HG03139 (cell line): Measurements from ENCODE around the gene TMEM52B.
"Not testable (repeated sequence)": the region's sequence is repeated elsewhere in the genome, so short reads cannot be mapped to it uniquely, and the experiment has no call there.

Experiments
- ATAC-seq: cut with Tn5 transposase; IDR thresholded peaks from one replicate; pipeline ENCODE4 v1.9.1; 2021; ENCODE audit not compliant: unreplicated experiment

TMEM52B gene

DNA sequence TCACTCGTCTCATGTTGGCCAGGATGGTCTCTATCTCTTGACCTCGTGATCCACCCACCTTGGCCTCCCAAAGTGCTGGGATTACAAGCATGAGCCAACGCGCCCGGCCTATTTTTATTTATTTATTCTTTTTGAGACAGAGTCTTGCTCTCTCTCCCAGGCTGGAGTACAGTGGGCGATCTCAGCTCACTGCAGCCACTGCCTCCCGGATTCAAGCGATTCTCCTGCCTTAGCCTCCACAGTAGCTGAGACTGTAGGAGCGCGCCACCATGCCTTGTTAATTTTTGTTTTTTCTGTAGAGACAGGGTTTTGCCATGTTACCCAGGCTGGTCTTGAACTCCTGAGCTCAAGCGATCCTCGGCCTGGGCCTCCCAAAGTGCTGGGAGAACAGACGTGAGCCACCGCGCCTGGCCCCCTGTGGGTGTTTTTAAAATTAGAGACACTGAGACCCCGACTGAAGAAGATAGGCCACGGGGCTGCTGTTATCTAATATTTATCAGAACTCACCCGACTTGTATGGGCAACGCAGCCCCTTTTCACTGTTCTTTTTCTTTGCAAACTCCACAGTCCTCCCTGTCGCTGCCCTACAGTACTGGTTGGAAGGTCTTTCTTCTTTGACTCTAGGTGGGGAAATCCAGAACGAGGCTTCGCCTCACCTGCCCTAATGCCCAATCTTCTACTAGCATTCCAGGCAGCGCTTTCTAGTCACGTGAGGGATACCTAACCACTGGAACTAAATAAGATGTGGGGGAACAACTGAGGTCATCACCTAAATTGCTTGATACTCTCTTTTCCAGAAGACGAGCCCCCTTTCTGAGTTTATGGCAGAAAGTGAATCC lies 32.5 kb downstream of the TMEM52B start:
- no peak for ATAC-seq

DNA sequence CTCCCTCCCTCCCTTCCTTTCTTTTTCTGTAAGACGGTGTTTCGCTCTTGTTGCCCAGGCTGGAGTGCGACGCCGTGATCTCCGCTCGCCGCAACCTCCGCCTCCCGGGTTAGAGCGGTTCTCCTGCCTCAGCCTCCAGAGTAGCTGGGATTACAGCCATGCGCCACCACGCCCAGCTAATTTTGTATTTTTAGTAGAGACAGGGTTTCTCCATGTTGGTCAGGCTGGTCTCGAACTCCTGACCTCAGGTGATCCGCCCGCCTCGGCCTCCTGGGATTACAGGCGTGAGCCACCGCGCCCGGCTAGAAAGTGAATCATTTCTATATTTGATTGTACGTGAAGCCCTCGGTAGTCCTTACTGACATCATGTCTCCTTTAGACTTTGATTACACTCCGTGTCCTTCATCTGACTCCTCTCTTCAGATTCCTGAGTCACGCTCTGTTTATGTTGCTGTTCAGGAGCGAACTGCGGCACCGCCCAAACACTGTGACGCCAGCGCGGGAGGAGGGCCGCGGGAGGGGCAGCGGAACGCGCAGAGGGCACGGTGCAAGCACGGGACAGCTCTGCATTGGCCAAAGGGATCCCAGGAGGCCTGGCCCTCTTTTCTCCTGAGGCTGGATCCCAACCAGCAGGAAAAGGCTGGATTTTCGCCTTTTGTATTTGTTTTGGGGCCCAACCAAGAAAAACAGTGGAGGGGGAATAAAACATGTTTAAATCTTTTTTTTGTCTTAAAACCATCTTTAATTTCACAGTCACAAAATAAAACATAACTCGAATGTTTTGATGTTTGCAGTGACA lies 33.3 kb downstream of the TMEM52B start:
- peak; percentile 56 for ATAC-seq

DNA sequence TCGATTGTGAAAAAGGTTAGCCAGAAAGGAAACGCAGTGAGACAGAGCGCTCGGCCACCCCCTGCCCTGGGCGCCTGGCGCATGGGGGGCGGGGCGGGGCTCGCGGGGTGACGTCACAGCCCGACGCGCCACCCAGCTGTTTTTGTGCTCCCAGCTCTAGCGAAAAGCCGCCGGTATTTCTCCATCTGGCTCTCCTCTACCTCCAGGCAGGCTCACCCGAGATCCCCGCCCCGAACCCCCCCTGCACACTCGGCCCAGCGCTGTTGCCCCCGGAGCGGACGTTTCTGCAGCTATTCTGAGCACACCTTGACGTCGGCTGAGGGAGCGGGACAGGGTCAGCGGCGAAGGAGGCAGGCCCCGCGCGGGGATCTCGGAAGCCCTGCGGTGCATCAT lies 33.9 kb downstream of the TMEM52B start, which contains the start of gene GABARAPL1:
Gene GABARAPL1, plus strand, starts transcription at position 139 of the 393 bp plus-strand sequence. Its CDS starts 253 bp downstream, at position 392.
- ATAC-seq, result no peak

DNA sequence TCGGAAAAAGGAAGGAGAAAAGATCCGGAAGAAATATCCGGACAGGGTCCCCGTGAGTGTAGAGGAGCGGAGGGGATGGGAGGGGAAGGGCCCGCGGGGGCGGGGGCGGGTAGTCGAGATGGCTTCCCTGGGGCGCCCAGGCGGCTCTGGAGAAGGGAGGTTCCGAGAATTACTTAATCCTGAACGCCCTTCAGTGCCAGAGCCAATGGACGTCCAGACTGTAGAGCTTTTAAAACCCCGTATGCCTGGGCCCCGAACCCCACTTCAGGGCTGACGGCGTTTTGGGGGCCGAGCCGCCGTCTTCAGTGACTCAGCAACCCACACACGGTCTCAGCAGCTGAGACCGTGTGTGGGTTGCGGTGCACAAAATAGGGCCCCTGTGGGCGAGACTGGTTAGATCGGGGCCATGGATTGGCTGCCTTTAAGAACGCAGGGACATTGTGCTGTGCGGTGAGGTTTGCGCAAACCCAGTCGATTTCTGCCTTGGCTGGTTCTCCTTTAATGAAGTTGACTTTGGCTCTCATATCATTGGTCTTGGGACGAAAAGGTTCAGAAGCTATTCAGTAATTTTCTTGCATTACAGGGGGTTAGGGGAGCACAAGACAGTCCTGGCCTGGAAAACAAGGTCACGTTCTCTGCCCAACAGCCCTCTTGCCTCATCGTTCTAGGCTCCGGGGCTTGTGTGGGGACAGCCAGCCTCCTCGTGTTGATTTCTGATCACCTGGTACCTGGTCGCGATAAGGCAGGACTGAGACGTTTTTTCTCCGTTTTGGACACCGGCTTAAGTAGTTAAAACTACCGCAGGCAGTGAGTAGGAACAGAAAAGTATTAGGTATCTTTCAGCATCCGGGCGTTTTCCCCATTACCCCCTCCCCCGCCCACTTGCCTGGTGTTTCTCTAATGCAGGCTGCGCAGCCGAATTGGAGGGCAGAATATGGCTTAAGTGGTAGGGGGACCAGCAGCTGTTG lies 34.6 kb downstream of the TMEM52B start:
- no peak for ATAC-seq

DNA sequence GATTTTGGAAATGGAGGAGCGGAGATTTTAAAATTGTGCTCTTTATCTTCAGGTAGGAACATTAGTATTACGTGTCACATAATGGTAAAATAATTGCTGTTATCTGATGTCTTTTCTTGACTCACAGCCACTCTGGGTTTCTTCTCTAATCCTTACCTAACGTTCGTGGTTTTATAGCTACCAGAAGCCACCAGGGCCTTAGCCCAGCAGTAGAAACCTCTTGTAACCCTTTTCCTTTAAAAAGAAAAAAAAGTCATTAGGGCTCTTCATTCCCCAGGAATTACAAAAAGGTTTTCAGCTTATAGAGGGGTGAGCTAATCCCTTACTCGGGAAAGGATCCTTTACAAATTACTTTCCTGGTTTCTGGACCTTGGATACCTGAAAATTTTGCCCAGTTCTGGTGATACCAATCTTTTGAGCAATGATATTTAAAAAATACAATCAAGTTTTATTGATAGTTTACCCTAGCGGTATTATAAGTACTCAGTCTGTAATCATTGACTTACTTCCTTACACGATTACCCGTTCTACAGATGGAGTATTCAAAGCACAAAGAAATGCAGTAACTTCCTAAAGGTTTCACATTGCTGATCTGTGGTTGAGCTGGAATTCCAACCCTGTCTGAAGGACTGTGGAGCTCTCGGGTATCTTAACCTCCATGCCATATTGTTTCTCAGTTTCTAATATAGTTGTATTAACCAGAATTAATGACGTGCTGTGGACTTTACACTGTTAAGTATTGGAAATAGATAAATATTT lies 35.5 kb downstream of the TMEM52B start:
- ATAC-seq, result no peak

DNA sequence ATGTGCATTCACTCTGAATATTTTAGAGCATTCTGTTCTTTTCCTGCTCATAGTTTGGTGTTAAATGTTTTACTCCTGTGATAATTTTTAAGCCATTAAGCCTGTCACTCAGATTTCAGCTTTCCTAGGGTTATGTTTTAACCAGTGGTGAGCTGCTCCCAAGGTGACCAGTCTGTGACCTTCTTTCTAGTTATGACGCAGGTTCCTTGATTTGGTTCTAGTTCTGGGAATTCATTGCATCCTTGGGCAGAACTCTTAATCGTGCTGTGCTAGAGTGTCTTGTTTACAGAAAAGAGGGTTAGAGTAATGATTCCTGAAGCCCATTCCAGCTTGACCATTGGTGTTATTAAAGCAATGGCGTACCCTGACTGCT lies 36.0 kb downstream of the TMEM52B start:
- no peak for ATAC-seq

DNA sequence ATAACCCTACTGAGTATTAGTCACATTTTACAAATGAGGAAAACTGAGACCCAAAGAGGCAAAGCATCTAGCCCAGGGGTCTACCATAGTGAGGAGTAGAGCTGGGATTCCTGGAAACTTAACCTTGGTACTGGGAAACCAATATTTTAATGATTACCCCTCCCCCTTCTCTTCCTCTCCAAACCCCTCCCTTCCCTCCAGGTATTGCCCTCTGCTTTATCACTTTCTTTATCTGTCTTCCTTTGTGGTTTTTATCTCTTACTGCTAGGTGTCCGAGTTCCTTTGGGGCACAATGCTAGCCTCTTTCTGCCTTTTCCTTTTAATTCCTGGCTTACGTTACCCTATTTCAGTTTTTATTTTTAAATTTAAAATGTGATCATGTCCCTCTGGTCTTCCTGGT lies 36.6 kb downstream of the TMEM52B start:
- no peak for ATAC-seq

DNA sequence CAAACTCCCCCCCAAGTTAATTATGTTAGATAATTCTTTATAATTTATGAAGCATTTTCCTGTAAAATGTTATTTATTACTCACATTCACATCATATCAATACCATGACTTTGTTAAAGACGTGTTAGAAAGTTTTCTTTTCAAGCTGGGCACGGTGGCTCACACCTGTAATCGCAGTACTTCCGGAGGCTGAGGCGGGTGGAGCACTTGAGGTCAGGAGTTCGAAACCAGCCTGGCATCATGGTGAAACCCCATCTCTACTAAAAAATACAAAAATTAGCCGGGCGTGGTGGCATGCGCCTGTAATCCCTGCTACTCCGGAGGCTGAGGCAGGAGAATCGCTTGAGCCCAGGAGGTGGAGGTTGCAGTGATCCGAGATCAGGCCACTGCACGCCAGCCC lies 37.1 kb downstream of the TMEM52B start:
- not testable (repeated sequence) for ATAC-seq

DNA sequence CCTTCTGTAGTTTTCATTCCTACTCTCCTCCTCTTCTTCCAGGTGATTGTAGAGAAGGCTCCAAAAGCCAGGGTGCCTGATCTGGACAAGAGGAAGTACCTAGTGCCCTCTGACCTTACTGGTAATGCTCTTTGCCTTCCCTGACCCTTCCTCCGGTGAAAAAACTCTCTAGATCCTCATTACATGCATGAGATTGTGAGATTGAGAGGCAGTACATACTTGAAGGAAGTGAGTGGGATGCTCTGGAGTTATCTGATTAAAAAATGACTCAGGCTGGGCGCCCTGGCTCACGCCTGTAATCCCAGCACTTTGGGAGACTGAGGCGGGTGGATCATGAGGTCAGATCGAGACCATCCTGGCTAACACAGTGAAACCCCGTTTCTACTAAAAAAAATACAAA lies 39.2 kb downstream of the TMEM52B start:
- ATAC-seq, result no peak

DNA sequence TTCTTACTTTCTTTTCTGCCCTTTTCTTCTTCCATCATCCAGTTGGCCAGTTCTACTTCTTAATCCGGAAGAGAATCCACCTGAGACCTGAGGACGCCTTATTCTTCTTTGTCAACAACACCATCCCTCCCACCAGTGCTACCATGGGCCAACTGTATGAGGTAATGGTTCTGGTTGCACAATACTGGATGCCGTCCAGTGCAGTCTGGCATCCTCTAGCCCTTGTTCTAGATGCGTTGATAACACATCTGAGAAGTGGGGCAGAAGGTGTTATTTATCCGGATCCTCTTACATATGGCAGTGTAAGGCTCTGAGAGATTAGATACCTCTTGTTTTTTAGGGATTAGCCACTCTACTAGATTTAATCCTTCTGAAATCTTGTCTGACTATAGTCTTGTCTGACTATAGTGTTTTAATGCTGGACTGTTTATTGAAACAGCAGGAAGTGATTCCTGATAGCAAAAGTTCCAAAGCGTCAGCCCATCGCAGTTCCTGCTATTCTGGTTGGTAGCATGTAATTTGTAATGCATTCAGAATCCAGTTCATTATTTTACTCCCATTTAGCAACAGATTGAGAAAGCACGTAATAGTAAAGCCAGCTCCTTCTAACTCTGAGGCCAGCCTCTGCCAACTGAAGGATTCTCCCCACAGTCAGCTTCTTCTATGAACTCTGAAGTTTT lies 41.7 kb downstream of the TMEM52B start:
- no peak for ATAC-seq

DNA sequence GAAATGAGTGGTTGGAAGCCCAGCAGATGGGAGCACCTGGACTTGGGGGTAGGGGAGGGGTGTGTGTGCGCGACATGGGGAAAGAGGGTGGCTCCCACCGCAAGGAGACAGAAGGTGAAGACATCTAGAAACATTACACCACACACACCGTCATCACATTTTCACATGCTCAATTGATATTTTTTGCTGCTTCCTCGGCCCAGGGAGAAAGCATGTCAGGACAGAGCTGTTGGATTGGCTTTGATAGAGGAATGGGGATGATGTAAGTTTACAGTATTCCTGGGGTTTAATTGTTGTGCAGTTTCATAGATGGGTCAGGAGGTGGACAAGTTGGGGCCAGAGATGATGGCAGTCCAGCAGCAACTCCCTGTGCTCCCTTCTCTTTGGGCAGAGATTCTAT lies 43.0 kb downstream of the TMEM52B start:
- ATAC-seq, result no peak

DNA sequence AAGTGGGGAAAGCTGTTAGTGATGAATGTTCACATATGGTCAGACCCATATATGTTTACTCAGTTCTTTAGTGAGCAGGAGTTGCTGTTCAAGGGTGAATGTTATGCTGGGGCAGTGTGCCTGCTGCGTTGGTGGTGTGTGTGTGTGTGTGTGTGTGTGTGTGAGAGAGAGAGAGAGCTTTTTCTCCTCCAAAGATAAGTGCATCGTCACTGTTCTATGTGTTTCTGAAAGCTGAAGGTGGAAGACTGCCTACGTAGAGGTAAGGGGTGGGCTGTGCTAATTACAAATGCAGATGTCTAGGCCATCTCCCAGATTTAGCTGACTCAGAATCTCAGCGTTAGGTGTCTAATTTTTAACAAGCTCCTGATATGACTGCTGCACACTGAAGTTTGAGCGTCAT lies 44.4 kb downstream of the TMEM52B start:
- no peak for ATAC-seq

DNA sequence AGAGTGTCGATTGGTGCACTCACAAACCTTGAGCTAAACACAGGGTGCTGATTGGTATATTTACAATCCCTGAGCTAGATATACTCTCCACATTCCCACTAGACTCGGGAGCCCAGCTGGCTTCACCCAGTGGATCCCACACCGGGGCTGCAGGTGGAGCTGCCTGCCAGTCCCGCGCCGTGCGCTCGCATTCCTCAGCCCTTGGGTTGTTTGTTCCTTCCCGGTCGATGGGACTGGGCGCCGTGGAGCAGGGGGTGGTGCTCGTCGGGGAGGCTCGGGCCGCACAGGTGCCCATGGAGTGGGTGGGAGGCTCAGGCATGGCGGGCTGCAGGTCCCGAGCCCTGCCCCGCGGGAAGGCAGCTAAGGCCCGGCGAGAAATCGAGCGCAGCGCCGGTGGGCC lies 46.6 kb downstream of the TMEM52B start:
- not testable (repeated sequence) for ATAC-seq

DNA sequence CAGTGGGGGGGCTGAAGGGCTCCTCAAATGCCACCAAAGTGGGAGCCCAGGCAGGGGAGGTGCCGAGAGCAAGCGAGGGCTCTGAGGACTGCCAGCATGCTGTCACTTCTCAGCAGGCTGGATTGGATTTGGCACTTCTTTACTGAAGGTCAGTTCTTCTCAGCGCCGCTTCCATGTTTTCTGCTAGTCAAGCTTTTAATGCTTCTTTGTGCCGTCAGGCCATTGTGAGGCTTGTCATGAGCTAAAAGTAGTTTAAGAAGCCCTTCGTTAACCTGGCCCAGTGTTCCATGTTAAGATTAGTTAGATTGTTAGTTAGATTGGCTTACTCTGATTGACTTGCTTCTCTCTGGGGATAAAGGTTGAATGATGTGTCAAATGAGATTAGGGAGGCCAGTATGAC lies 47.3 kb downstream of the TMEM52B start:
- ATAC-seq, result no peak

DNA sequence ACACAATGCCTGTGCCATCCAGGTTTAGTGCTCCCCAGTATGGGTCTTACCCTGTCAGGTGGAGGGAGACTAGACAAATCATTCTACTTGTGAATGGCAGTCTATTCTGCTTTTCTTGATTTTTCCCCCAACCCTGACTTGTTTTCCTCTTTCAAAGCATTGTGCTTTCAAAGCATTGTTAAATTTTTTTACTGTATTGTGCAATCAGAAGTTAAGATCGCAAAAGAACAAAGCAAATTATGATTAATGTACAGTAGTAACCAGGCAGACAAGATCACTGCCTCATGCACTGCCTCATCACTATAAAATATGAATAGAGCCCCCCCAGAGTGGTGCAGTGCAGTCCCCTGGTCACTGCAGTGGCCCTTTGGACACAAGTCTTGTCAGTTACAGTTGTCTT lies 47.9 kb downstream of the TMEM52B start:
- ATAC-seq, result no peak

DNA sequence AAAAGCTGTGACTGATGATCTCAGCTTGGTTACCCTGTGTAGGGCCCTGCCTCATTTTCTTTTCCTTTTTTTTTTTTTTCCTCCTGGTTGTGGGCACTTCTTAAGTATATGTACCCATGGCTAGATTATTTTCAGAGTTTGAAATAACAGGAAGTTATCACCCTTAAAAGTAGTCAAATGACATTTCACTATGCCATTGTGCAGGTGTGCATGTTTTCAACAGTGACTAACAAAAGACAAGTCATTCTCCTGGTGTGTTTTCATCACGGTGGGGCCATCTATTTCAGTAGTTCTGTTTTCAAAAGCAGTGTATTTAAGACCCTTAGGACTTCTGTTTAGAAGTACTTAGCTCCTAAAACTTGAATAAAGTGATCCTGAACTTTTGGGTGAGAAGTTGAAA lies 48.8 kb downstream of the TMEM52B start:
- ATAC-seq, result no peak

DNA sequence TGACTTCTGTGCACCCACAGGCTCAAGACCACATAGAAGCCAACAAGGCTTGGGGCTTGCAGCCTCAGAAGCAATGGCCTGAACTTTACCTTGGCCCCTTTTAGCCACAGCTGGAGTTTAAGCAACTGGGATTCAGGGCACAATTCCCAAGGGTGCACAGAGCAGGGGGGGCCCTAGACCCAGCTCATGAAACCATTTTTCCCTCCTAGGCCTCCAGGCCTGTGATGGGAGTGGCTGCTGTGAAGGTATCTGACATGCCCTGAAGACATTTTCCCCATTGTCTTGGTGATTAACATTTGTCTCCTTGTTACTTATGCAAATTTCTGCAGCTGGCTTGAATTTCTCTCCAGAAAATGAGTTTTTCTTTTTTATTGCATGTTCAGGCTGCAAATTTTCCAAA lies 55.7 kb downstream of the TMEM52B start:
- ATAC-seq, result no peak

DNA sequence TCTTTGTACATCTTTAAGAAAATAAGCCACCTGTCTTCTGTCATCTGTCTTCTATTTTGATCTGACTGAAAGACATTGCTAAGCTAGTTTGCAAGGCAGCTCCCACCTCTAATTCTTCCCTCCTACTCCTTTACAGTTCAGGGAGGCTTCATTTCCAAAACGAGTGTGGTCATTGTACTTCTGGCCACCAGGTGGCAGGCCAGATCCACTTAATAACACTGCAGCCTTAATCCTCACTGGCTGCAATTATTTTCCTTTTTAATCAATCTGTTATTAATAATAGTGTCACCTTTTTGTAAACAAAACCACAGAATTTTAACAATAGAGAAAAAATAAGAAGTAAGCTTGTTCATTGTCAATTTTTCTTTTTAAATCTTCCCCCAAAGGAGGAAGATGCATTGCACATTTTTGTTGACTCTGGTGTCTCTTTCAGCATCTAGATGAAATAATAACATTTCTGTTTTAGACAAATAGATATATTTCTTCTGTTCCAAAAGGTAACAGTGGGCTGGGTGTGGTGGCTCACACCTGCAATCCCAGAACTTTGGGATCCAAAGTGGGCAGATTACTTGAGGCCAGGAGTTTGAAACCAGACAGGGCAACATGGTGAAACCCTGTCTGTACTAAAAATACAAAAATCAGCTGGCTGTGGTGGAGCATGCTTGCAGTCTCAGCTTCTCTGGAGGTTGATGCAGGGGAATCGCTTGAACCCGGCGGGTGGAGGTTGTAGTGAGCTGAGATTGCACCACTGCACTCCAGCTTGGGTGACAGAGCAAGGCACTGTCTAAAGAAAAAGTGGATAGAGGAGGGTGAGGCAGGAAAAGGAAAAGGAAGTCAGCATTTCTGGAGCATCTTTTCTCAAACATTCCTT lies 57.2 kb downstream of the TMEM52B start:
- no peak for ATAC-seq

DNA sequence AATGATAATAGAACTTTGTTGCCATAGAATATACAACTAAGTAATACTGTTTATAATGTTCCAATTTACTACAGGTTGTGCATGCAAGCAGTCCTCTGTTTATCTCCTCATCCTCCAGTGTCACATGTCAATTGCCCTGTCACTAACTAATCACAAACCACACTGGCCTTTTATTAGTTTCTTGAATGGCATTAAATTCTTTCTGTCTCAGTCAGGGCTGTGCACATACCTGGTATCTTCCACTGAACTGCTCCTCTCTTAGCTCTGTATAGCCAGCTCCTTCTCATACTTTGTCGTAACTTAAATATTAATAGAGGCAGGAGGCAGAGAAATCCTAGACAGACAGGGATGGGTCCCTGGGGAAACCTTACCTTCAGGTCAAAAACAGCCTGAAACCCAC lies 57.9 kb downstream of the TMEM52B start:
- ATAC-seq, result no peak
